Neuronal stem cell (in vitro differentiated cells): ENCODE measurements around the gene OLFML2A.

Experiments used
- DNase-seq: peaks from one replicate; pipeline ENCODE4 v3.0.0-alpha.2; 2013; ENCODE audit warnings: low spot score
- H2AFZ ChIP-seq: one replicate; pipeline ENCODE4 v1.6.1; 2013; ENCODE audit warnings: mild to moderate bottlenecking, low read length, inconsistent platforms
- H2AK5ac ChIP-seq: 2 replicates; pipeline ENCODE4 v1.6.1; 2013; ENCODE audit warnings: low read depth, mild to moderate bottlenecking, inconsistent platforms, low read length, moderate library complexity, mixed read lengths
- H2BK120ac ChIP-seq: 2 replicates; pipeline ENCODE4 v1.6.1; 2013; ENCODE audit warnings: low read depth, mild to moderate bottlenecking, inconsistent platforms, low read length, moderate library complexity, mixed read lengths
- H2BK12ac ChIP-seq: one replicate; pipeline ENCODE4 v1.6.1; 2013; ENCODE audit warnings: low read length, inconsistent platforms
- H2BK15ac ChIP-seq: 2 replicates; pipeline ENCODE4 v1.6.1; 2013; ENCODE audit warnings: mild to moderate bottlenecking, low read length, inconsistent platforms, mixed read lengths
- H2BK5ac ChIP-seq: one replicate; pipeline ENCODE4 v1.6.1; 2013; ENCODE audit warnings: inconsistent platforms, mild to moderate bottlenecking, low read length, moderate library complexity
- H3K14ac ChIP-seq: one replicate; pipeline ENCODE4 v1.6.1; 2013; ENCODE audit warnings: low read length, inconsistent platforms
- H3K18ac ChIP-seq: 2 replicates; pipeline ENCODE4 v1.6.1; 2013; ENCODE audit warnings: low read length, inconsistent platforms
- H3K23ac ChIP-seq: 2 replicates; pipeline ENCODE4 v1.6.1; 2013; ENCODE audit warnings: low read depth, mild to moderate bottlenecking, mixed read lengths, low read length, inconsistent platforms; ENCODE audit not compliant: poor library complexity
- H3K27ac ChIP-seq: replicated peaks from 3 replicates; pipeline ENCODE4 v1.5.1; 2013; ENCODE audit warnings: low read length, inconsistent platforms
- H3K27me3 ChIP-seq, 3 experiments: 2 replicates each; pipeline ENCODE4 v1.6.1; 2013; ENCODE audit warnings: low read length in 3 of 3, mild to moderate bottlenecking in 2 of 3, inconsistent platforms in 1 of 3, low read depth in 1 of 3, mixed read lengths in 1 of 3, moderate library complexity in 1 of 3; ENCODE audit not compliant: control insufficient read depth in 3 of 3, insufficient read depth in 3 of 3
- H3K36me3 ChIP-seq, 2 donors: replicated peaks in 1 of 2; 2 replicates each; pipeline ENCODE4 v1.6.1; 2013; ENCODE audit warnings: low read length in 2 of 2; ENCODE audit not compliant: control insufficient read depth in 2 of 2, insufficient read depth in 2 of 2
- H3K4ac ChIP-seq: 2 replicates; pipeline ENCODE4 v1.6.1; 2013; ENCODE audit warnings: inconsistent platforms, mild to moderate bottlenecking, low read length, moderate library complexity
- H3K4me1 ChIP-seq, 2 donors: 1 replicate in 1 of 2; 2 replicates in 1 of 2; pipeline ENCODE4 v1.6.1; 2013; ENCODE audit warnings: low read length in 2 of 2, low read depth in 1 of 2; ENCODE audit not compliant: control insufficient read depth in 2 of 2, insufficient read depth in 1 of 2
- H3K4me2 ChIP-seq: one replicate; pipeline ENCODE4 v1.6.1; 2013; ENCODE audit warnings: mild to moderate bottlenecking, low read length, inconsistent platforms; ENCODE audit not compliant: insufficient read depth, poor library complexity, severe bottlenecking
- H3K4me3 ChIP-seq, 2 donors: 2 replicates each; pipeline ENCODE4 v1.5.1; 2013; ENCODE audit warnings: low read length in 2 of 2, mild to moderate bottlenecking in 2 of 2, inconsistent platforms in 1 of 2, moderate library complexity in 1 of 2
- H3K79me1 ChIP-seq: one replicate; pipeline ENCODE4 v1.6.1; 2013; ENCODE audit warnings: low read depth, mild to moderate bottlenecking, inconsistent platforms, low read length, moderate library complexity
- H3K9ac ChIP-seq: one replicate; pipeline ENCODE4 v1.6.1; 2013; ENCODE audit warnings: mild to moderate bottlenecking, low read depth, low read length, inconsistent platforms; ENCODE audit not compliant: poor library complexity
- H3K9me3 ChIP-seq, 2 donors: replicated peaks in 1 of 2; 2 replicates each; pipeline versions ENCODE3 to v1.6.1; 2013; ENCODE audit warnings: low read length in 2 of 2, mild to moderate bottlenecking in 2 of 2, inconsistent platforms in 1 of 2, low read depth in 1 of 2, mixed read lengths in 1 of 2, moderate library complexity in 1 of 2; ENCODE audit not compliant: control insufficient read depth in 2 of 2, insufficient read depth in 1 of 2
- H4K8ac ChIP-seq: one replicate; pipeline ENCODE4 v1.6.1; 2013; ENCODE audit warnings: low read depth, mild to moderate bottlenecking, inconsistent platforms, low read length, moderate library complexity
- H4K91ac ChIP-seq: one replicate; pipeline ENCODE4 v1.6.1; 2013; ENCODE audit warnings: low read length, low read depth, mild to moderate bottlenecking, inconsistent platforms; ENCODE audit not compliant: poor library complexity
- WGBS, 2 donors: extraction: QIAGEN DNeasy Blood & Tissue Kit; methylation state at CpG; one replicate each; pipeline ENCODE4 v1.1.7; 2013; ENCODE audit warnings: missing lambda C conversion rate in 2 of 2, mixed read lengths in 1 of 2; ENCODE audit not compliant: insufficient read length in 2 of 2, insufficient replicate concordance in 1 of 2; ENCODE audit errors: extremely low coverage in 2 of 2; 5-methylcytosine and 5-hydroxymethylcytosine counted together

Gene OLFML2A

DNA sequence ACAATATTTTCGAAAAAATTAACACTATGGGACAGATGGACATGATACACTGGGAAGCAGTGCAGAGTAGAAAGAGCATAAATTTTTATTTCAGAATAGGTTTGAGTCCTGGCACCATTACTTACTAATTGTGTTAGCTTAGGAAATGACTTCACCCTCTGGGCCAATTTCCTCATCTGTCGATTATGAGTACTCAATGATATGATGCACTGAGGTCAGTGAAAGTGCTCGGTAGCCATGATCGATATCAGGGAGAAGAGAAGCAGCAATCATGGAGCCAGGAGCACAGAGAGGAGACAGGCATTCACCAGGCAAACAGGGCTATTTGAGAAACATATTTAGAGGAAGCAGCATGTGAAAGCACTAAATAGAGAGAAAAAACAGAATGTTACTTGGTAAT is 35.3 kb upstream of the OLFML2A start:
- H2BK12ac ChIP-seq = no peak overlapping the region
- H3K4me3 ChIP-seq = no peak overlapping the region
- H2AFZ ChIP-seq = no peak overlapping the region
- DNase-seq = no peak
- no peak overlapping the region for H4K8ac ChIP-seq
- peaks cover 5 to 7% of the 10 kb centered on the region in 2 donors for H3K4me1 ChIP-seq
- H3K14ac ChIP-seq = no peak overlapping the region
- no peak overlapping the region for H3K18ac ChIP-seq
- no peak overlapping the region for H3K23ac ChIP-seq
- no peak overlapping the region for H2BK120ac ChIP-seq
- peaks cover 0 to 2% of the 10 kb centered on the region in 2 donors for H3K36me3 ChIP-seq
- H3K4ac ChIP-seq = no peak overlapping the region
- H3K9ac ChIP-seq = no peak overlapping the region
- H2AK5ac ChIP-seq = no peak overlapping the region
- H3K4me2 ChIP-seq = no peak overlapping the region
- WGBS, 2 donors = no CpG with 5 or more reads among the region's 4 CpGs
- H4K91ac ChIP-seq = no peak overlapping the region
- no peak overlapping the region for H3K27ac ChIP-seq
- no peak overlapping the region for H2BK15ac ChIP-seq
- H3K79me1 ChIP-seq = peaks cover 2% of the 10 kb centered on the region
- no peaks in the 10 kb centered on the region for H3K27me3 ChIP-seq
- no peaks in the 10 kb centered on the region for H3K9me3 ChIP-seq
- no peak overlapping the region for H2BK5ac ChIP-seq

DNA sequence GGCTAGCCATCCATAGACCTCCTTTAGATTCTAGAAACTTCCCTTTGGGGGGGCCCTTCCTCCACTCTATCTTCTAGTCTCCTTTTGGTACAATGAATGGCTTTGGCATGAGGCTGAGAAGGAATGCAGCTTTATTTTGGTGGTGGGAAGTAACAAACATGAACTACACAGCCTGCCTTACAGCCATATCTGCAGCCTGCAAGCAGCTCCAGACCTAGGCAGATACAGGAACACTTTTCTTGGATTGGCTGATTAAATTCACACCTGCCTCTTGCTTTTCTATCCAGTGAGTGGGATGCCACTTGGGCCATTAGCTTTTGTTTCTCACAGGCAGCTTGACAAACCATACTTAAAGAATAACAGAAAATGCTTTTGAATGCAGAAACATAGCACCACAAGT is 34.0 kb upstream of the OLFML2A start:
- H3K9me3 ChIP-seq = no peaks in the 10 kb centered on the region
- no peak overlapping the region for H4K91ac ChIP-seq
- DNase-seq = no peak
- H2BK120ac ChIP-seq = no peak overlapping the region
- no peaks in the 10 kb centered on the region for H3K27me3 ChIP-seq
- peaks cover 0 to 2% of the 10 kb centered on the region in 2 donors for H3K36me3 ChIP-seq
- no peak overlapping the region for H3K4me3 ChIP-seq
- H2BK5ac ChIP-seq = no peak overlapping the region
- peak overlapping the region; percentile 5 for H3K27ac ChIP-seq
- H2BK12ac ChIP-seq = no peak overlapping the region
- no peak overlapping the region for H3K14ac ChIP-seq
- H2AK5ac ChIP-seq = no peak overlapping the region
- peaks cover 5 to 7% of the 10 kb centered on the region in 2 donors for H3K4me1 ChIP-seq
- H2AFZ ChIP-seq = no peak overlapping the region
- no peak overlapping the region for H3K18ac ChIP-seq
- no peak overlapping the region for H2BK15ac ChIP-seq
- no peak overlapping the region for H3K23ac ChIP-seq
- no peak overlapping the region for H3K9ac ChIP-seq
- H3K79me1 ChIP-seq = peaks cover 4% of the 10 kb centered on the region
- no peak overlapping the region for H3K4me2 ChIP-seq
- H3K4ac ChIP-seq = no peak overlapping the region
- H4K8ac ChIP-seq = no peak overlapping the region

DNA sequence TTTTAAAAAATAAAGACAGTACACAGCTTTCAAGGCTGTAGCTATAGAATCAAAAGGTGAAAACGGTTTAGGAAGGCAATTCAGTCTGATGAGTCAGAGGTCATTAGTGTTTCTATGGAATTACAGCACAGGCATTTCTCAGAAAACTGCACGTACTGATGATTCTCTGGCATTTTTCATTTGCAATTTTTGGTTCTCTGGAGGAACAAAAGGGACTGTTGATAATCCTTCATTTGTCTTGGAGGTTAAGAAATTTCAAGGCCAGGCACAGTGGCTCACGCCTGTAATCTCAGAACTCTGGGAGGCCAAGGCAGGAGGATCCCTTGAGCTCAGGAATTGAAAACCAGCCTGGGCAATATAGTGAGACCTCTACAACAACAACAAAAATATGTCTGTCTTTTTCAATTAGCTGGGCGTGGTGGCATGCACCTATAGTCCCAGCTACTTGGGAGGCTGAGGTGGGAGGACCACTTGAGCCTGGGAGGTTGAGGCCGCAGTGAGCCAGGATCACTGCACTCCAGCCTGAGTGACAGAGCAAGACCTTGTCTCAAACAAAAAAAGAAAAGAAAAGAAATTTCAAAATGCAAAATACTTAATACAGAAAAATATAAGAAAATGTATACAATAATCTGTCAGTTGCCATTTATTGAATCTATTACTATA is 33.1 kb upstream of the OLFML2A start:
- Histone ChIP-seq H3K9ac (no peak overlapping the region), H3K9me3 (no peaks in the 10 kb centered on the region), H2BK12ac (no peak overlapping the region), H4K8ac (no peak overlapping the region), H3K4ac (no peak overlapping the region), H3K36me3 (peaks cover 0 to 2% of the 10 kb centered on the region in 2 donors), H3K23ac (no peak overlapping the region), H3K27me3 (no peaks in the 10 kb centered on the region), H3K79me1 (peaks cover 4% of the 10 kb centered on the region), H3K18ac (peak overlapping the region; percentile 46), H2BK15ac (no peak overlapping the region), H3K4me2 (no peak overlapping the region), H4K91ac (no peak overlapping the region), H2BK5ac (no peak overlapping the region), H3K14ac (no peak overlapping the region), H3K27ac (no peak overlapping the region), H3K4me1 (peaks cover 5 to 7% of the 10 kb centered on the region in 2 donors), H2BK120ac (no peak overlapping the region), H2AFZ (no peak overlapping the region), H2AK5ac (no peak overlapping the region), H3K4me3 (no peak overlapping the region)
- no CpG with 5 or more reads among the region's 5 CpGs for WGBS, 2 donors
- no peak for DNase-seq

DNA sequence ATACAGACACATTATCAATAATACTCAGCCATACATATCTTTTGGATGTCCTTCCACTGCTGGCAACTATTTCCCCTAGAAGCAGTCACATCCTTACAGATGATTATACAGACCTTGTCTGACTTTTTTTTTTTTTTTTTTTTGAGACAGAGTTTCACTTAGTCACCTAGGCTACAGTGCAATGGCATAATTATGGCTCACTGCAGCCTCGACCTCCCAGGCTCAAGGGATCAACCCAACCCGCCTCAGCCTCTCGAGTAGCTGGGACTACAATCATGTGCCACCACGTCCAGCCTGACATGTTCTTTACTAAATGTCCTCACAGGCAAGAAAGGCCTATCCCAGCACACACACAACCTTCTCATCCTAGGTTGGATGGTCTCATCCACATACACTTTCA is 29.9 kb upstream of the OLFML2A start:
- Histone ChIP-seq H3K14ac (no peak overlapping the region), H3K27me3 (no peaks in the 10 kb centered on the region), H2BK120ac (no peak overlapping the region), H2BK5ac (no peak overlapping the region), H3K36me3 (no peaks in the 10 kb centered on the region), H3K4me1 (peaks cover 5 to 9% of the 10 kb centered on the region in 2 donors), H4K91ac (no peak overlapping the region), H3K4ac (no peak overlapping the region), H3K4me2 (no peak overlapping the region), H2AFZ (no peak overlapping the region), H2BK12ac (no peak overlapping the region), H3K4me3 (no peak overlapping the region), H3K9ac (no peak overlapping the region), H2BK15ac (no peak overlapping the region), H3K23ac (no peak overlapping the region), H3K27ac (no peak overlapping the region), H3K79me1 (peaks cover 2% of the 10 kb centered on the region), H2AK5ac (no peak overlapping the region), H4K8ac (no peak overlapping the region), H3K18ac (no peak overlapping the region), H3K9me3 (peaks cover 0 to 2% of the 10 kb centered on the region in 2 donors)
- no CpG with 5 or more reads among the region's 4 CpGs for WGBS, 2 donors
- DNase-seq = no peak
